Subcutaneous adipose tissue (tissue), 4 donors: Measurements from ENCODE around the gene ACOXL. TPM values are rescaled to one million over a fixed set of nuclear protein-coding genes. Genes with fewer than 3 reads are reported as not detected.

ENCODE experiments used
- total RNA-seq, 4 donors: library from RNA; depleted of rRNA; stranded (reverse); fragments of >200 nt; gene quantifications; one replicate each; pipeline ENCODE4 v1.1.0, GENCODE V29; 2016
- TF ChIP-seq, protein P1 (sequence below): fragments of 450-650 bp; IDR thresholded peaks from one replicate; pipeline ENCODE4 v1.5.1; 2016; ENCODE audit warnings: low read depth, mild to moderate bottlenecking, control low read depth, antibody characterized with exemption, moderate library complexity

ACOXL gene
- total RNA-seq, 4 donors from 2014 or later: not detected

DNA sequence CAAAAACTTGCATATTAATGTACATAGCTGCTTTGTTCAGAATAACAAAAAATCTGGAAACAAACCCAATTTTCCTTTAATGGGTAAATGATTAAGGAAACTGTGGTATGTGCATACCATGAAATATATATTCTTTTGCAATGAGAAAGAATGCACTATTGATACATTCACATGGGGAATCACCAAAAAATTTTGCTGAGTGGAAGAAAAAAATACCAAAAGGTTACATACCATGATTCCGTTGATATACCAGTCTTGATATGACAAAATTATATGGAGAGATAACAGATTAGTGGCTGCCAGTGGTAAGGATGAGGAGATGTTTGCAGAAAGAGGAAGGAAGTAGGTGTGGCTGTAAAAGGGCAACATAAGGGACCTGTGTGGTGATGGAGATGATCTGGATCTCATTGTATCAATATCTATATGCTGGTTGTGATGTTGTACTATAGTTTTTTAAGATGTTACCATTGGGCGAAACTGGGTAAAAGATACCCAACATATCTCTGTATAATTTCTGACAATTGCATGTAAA, 333.8 kb downstream of the ACOXL start:
- TF ChIP-seq, protein P1, sequence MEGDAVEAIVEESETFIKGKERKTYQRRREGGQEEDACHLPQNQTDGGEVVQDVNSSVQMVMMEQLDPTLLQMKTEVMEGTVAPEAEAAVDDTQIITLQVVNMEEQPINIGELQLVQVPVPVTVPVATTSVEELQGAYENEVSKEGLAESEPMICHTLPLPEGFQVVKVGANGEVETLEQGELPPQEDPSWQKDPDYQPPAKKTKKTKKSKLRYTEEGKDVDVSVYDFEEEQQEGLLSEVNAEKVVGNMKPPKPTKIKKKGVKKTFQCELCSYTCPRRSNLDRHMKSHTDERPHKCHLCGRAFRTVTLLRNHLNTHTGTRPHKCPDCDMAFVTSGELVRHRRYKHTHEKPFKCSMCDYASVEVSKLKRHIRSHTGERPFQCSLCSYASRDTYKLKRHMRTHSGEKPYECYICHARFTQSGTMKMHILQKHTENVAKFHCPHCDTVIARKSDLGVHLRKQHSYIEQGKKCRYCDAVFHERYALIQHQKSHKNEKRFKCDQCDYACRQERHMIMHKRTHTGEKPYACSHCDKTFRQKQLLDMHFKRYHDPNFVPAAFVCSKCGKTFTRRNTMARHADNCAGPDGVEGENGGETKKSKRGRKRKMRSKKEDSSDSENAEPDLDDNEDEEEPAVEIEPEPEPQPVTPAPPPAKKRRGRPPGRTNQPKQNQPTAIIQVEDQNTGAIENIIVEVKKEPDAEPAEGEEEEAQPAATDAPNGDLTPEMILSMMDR: no peak

DNA sequence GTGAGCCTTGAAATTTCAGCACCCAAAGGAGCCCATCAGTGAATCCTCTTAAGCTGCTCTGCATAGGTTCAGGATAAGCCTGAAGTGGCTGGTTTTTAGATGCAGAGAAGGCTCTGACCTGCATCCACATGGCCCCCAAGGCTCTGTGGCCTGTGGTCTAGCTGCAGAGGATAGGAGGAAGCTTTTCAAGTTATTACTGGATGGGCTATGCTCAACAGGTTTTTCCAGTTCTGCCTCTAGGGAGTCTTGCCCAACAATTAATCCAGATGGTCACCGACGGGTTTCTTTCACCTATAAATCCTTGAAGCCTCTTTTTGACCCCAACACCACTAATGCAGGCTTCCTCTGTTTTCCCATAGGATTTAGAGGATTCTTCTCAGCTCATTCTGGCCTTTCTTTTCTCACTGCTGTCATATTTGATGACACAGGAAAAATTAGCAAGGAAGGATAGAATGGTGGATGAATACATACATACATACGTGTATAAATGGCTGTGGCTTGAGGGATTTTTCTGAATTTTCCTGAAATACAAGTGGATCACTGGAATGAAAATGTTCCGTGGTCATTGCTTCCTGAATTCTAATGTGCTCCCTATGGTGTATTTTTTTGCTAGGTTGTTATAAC, 336.2 kb downstream of the ACOXL start:
- TF ChIP-seq, protein P1: no peak

DNA sequence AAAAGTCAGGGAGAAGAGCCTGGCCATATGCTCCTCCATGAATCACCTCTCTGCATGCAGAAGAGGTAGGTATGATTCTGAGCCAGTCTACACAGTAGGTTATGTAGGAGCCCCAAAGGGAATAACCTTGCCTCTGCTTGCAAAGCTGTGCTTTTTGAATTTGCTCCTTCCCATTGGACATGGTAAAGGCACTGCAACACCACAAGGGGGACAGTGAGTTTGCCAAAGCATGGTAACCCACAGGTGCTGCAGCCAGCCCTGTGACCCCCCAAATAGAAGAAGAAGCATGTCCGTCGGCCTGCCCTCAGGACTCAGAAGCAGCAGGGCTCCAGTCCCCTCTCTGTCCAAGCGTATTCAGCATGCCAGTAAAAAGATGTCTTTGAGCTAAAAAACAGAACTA, 337.3 kb downstream of the ACOXL start:
- TF ChIP-seq, protein P1: no peak

DNA sequence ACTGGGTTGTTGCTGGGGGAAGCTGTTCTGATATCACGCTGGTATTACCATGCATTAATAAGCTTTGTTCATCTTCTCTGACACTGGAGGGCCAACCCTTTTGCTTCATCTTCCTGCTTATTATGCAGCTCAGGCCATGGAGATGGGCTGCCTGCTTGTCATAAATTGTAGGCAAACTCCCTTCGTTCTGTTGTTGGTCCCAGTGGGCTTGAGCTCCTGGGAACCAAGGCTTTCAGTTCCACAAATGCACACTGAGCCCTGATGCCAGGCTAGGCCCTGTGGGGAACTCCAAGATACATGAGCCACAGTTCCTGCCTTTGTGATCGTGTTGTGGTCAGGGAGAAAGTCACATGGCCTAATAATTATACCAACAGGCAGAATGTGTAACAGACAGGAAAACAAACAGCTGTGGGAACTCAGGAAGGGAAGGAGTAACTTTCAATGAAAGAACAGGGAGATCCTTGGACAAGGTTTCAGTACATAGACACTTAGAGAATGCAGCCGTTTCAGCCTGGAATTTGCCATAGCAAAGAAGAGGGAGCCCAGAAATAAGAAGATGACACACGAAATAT, 339.3 kb downstream of the ACOXL start:
- TF ChIP-seq, protein P1: no peak

DNA sequence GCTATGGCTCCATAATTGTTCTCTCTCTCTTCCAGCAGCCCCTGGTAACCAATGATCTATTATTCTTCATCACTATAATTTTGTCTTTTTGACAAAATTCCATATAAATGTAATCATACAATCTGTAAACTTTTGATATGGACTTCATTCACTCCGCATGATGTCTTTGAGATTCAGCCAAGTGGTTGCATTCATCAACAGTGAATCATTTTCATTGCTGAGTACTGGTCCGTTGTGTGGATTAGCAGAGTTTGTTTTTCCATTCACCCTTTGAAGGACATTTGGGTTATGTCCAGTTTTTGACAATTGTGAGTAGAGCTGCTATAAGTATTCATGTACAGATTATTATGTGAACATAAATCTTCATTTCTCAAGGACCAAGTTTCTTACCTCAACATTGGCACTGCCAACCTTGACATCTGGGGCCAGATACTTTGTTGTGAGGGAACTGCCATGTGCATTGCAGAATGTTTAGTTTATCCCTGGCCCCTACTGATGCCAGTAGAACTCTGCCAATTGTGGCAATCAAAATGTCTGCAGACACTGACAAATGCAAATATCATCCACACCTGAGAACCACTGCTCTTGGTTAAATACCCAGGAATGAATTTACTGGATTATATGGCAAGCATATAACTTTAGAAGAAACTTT, 340.0 kb downstream of the ACOXL start:
- TF ChIP-seq, protein P1: no peak

DNA sequence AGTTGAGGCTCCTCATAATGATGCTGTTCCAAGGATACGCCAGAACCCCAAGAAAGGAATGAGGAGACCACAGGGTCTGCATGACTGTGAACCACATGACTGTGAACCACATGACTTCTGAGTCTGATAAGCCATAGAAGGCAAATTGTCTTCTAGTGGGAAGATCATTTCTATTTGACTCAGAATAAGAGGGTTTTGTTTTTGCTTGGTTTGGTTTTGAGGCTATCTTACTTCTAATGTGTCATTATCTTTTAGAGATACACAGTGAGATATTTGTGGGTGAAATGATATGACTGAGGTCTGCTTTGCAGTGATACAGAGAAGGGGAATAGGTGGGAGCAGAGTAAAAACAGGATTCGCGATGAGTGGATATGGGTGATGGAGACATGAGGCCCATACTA, 359.4 kb downstream of the ACOXL start:
- TF ChIP-seq, protein P1: no peak

DNA sequence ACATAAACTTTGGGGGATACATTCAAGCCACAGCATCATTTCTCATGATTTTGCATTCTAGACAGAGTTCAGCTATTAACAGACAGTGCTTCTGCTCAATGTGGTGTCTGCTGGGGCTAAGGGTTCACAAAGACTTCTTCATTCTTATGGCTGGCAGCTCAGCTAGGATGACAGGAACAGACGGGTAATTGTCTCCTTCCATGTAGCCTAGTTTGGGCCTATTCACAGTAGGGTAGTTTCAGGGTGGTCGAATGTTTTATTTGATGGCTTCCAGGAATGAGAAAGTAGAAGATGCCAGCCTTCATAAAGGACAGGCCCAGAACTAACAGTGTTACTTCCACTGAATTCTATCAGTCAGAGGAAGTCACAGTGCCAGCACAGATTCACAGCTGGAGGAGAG, 362.3 kb downstream of the ACOXL start:
- TF ChIP-seq, protein P1: no peak
